ENCODE data around the gene TPRG1. TPM values are rescaled to one million over a fixed set of nuclear protein-coding genes. Genes with fewer than 3 reads are reported as not detected.

Gene TPRG1
- polyA plus RNA-seq, 1 experiment = 0.42 TPM

DNA sequence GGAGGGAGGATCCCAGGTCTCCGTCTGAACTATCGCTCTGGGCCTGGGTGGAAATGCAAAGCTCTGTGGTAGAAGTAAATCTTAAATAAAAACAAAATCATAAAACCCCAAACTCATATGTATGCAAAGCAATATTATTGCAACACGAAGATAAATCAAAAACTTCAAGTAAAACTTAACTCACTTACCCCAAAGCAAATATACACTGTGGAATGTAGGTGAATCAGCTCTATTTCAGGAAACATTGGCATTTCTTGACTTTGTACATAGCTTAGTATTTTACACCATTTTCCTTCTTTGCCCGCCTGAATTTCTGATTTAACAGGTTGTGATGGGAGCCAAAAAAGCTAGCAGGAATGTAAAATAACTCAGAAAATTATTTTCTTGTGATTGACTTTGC lies 126.2 kb downstream of the TPRG1 start:
- ChIA-PET CTCF (interaction anchor here (0.5 kb wide), 1 partner anchor 489 kb away, joined by 3 read pairs; no protein-coding TSS in a partner anchor), POLR2A (no interaction called here)
- no peaks in the 10 kb centered on the region for H3K9me3 ChIP-seq (ENCODE audit: control insufficient read depth, insufficient read depth, low read length)
- no peak overlapping the region for H3K4me3 ChIP-seq (ENCODE audit: low read depth, low read length)
- no peaks in the 10 kb centered on the region for H3K27me3 ChIP-seq (ENCODE audit: control insufficient read depth, insufficient read depth, low read length)
- DNase-seq (ENCODE audit: low read depth, low spot score) = no peak
- TF ChIP-seq, protein P1, sequence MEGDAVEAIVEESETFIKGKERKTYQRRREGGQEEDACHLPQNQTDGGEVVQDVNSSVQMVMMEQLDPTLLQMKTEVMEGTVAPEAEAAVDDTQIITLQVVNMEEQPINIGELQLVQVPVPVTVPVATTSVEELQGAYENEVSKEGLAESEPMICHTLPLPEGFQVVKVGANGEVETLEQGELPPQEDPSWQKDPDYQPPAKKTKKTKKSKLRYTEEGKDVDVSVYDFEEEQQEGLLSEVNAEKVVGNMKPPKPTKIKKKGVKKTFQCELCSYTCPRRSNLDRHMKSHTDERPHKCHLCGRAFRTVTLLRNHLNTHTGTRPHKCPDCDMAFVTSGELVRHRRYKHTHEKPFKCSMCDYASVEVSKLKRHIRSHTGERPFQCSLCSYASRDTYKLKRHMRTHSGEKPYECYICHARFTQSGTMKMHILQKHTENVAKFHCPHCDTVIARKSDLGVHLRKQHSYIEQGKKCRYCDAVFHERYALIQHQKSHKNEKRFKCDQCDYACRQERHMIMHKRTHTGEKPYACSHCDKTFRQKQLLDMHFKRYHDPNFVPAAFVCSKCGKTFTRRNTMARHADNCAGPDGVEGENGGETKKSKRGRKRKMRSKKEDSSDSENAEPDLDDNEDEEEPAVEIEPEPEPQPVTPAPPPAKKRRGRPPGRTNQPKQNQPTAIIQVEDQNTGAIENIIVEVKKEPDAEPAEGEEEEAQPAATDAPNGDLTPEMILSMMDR (IDR thresholded peaks at IDR 0.05; ENCODE audit: low read depth, low read length) = no peak
- no peak overlapping the region for H3K27ac ChIP-seq (ENCODE audit: low read depth, low read length)

DNA sequence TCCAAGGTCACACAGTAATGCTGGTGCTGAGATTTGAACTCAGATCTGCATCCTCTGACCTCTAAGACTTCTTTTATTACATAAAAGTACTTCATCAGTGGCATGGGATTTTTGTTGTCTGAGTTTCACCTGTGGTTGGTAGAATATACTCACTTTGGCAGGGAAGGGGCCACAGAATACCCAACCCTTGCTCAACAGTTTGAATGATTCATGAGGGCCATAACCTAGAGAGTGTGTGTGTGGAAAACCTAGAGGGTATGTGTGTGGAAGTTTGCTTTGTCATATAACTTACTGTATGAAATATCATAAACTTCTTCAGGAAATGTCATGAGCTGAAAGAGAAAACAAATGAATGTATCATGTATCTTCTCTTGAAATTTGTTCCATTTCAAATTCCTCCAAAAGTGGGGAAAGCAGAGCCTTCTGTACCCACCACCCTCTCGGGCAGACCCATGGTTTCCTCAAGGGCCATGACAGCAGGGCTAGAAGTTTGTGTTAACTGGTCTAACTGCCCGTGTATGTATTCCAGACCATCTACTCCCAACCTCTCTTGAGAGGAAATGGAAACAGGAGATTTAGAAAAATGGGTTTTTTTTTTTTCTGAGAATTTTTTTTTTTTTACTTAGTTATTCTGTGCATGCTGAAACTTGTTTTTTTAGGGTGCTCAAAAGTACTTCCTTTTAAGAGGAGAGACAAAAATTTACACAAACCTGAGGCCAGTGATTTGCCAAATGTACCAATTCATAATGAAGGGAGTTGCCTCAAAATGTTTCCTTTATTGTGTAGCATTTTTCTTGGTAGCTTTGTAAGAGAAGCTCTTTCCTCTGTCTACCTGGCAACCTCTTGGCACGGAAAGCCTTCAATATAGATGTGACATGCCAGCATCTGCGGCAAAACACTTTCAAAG lies 127.0 kb downstream of the TPRG1 start:
- H3K27me3 ChIP-seq (ENCODE audit: control insufficient read depth, insufficient read depth, low read length) = no peaks in the 10 kb centered on the region
- TF ChIP-seq, protein P1 (IDR thresholded peaks at IDR 0.05; ENCODE audit: low read depth, low read length) = no peak
- ChIA-PET CTCF (interaction anchor here (0.5 kb wide), 1 partner anchor 488 kb away, joined by 3 read pairs; no protein-coding TSS in a partner anchor), POLR2A (no interaction called here)
- no peak overlapping the region for H3K27ac ChIP-seq (ENCODE audit: low read depth, low read length)
- DNase-seq (ENCODE audit: low read depth, low spot score) = no peak
- no peak overlapping the region for H3K4me3 ChIP-seq (ENCODE audit: low read depth, low read length)
- no peaks in the 10 kb centered on the region for H3K9me3 ChIP-seq (ENCODE audit: control insufficient read depth, insufficient read depth, low read length)

- ChIA-PET POLR2A (no interaction called here), CTCF (interaction anchor here (0.6 kb wide), 1 partner anchor 590 kb away, joined by 4 read pairs; no protein-coding TSS in a partner anchor)
- TF ChIP-seq, protein P1 (IDR thresholded peaks at IDR 0.05; ENCODE audit: low read depth, low read length) = no peak
Observed at GRCh38 chr3:189300345-189300744, 128.6 kb downstream of the TPRG1 start.

DNA sequence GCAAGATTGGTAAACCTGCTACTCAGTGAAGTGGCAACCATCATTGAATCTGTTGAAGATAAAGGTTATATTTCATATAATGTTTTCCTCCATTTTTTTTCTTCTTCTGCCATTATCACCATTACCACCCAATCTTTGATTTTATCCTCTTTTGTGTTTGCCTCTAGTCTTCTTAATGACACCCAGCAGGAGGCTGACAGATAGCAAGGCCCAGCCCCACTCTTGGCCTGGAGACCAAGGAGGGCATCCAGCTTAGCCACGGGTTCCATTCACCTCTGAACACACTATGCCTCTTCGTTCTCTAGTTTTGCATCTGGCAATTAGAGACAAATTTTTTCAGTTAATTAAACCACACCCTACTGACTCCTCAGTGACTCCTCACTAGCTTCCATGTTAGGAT lies 129.7 kb downstream of the TPRG1 start:
- POLR2A ChIA-PET = no interaction called here
- CTCF ChIA-PET = interaction anchor here (0.7 kb wide), 1 partner anchor 106 kb away, joined by 3 read pairs; no protein-coding TSS in a partner anchor
- Histone ChIP-seq H3K9me3 (ENCODE audit: control insufficient read depth, insufficient read depth, low read length) (no peaks in the 10 kb centered on the region), H3K4me3 (ENCODE audit: low read depth, low read length) (no peak overlapping the region), H3K27me3 (ENCODE audit: control insufficient read depth, insufficient read depth, low read length) (no peaks in the 10 kb centered on the region), H3K27ac (ENCODE audit: low read depth, low read length) (no peak overlapping the region)
- TF ChIP-seq, protein P1 (IDR thresholded peaks at IDR 0.05; ENCODE audit: low read depth, low read length) = no peak
- DNase-seq (ENCODE audit: low read depth, low spot score) = no peak

More at GRCh38 chr3:189300345-189300744, 128.6 kb downstream of the TPRG1 start:
- no peak overlapping the region for H3K27ac ChIP-seq (ENCODE audit: low read depth, low read length)
- no peaks in the 10 kb centered on the region for H3K27me3 ChIP-seq (ENCODE audit: control insufficient read depth, insufficient read depth, low read length)
- H3K4me3 ChIP-seq (ENCODE audit: low read depth, low read length) = no peak overlapping the region
- no peaks in the 10 kb centered on the region for H3K9me3 ChIP-seq (ENCODE audit: control insufficient read depth, insufficient read depth, low read length)
- no peak for DNase-seq (ENCODE audit: low read depth, low spot score)

GRCh38 chr3:189303584-189303983 lies 131.8 kb downstream of the TPRG1 start:
- Histone ChIP-seq H3K9me3 (ENCODE audit: control insufficient read depth, insufficient read depth, low read length) (no peaks in the 10 kb centered on the region), H3K4me3 (ENCODE audit: low read depth, low read length) (no peak overlapping the region), H3K27me3 (ENCODE audit: control insufficient read depth, insufficient read depth, low read length) (no peaks in the 10 kb centered on the region), H3K27ac (ENCODE audit: low read depth, low read length) (no peak overlapping the region)
- ChIA-PET CTCF (no interaction called here), POLR2A (no interaction called here)
- DNase-seq (ENCODE audit: low read depth, low spot score) = no peak
- TF ChIP-seq, protein P1 (IDR thresholded peaks at IDR 0.05; ENCODE audit: low read depth, low read length) = no peak

Data from AG04450 (cell line).